Measurements from ENCODE around the gene NOS1AP. TPM values are rescaled to one million over a fixed set of nuclear protein-coding genes. Genes with fewer than 3 reads are reported as not detected.

The NOS1AP gene
- total and polyA plus RNA-seq, 9 of the 15 experiments (the other 6 are each of a cell fraction or from before 2014, with no cell fraction given): 0.07 to 1.5 (median 0.22) TPM

DNA sequence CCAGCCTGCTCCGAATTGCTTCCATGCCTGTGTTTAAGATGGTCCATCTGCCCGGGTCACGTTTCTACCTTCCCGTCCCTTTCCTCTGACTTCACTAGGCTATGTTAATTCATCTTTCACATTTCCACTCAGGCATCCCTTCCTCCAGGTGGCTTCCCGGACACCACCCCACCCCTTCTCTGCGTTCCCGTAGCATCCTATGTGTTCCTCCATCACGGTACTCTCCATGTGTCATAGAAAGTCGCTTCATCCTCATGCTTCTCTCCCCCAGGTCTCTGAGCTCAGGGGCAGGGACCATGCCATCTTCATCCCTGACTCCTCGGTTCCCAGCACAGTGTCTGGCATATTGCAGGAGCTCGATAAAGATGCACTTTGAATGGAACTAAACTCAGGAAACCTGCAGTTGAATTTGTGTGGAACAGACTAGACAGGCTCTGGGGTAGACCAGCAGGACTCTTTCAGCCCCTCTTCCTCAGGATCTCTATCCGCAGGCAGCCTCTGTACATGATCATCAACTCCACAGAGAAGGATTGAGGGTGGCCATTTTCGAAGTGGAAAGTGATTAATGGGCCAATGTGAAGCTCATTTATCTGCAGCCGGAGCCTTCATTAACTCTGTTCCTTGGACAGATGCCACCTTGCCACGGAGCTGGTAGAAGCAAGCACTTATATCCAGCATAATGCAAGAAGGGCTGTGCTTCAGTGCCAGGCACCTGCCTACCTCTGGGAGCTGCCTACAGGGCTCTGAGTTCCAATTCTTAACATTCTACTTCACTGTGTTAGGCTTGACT, 321.1 kb downstream of the NOS1AP start:
- Histone ChIP-seq H3K9me1 (ENCODE audit: control insufficient read depth, insufficient read depth, low read length) (peaks cover 7% of the 10 kb centered on the region), H3K9ac (ENCODE audit: insufficient read depth in 1 of 2, low read depth in 2 of 2, low read length in 2 of 2) (peak overlapping the region; percentile 56 to 75; a peak in 3 of 4 replicates), H3K4me3 (no peak overlapping the region), H3K36me3 (ENCODE audit: control insufficient read depth, insufficient read depth, low read length) (no peaks in the 10 kb centered on the region), H4K20me1 (replicated peaks; ENCODE audit: control insufficient read depth, insufficient read depth, low read length) (no peaks in the 10 kb centered on the region), H3K4me1 (replicated peaks in 1 of 2; ENCODE audit: control insufficient read depth in 2 of 2, insufficient read depth in 2 of 2, low read length in 2 of 2) (peaks cover 49 to 63% of the 10 kb centered on the region in 2 experiments), H3K27ac (ENCODE audit: extremely low read depth, low read depth, low read length) (peak overlapping the region; percentile 78), H3K27me3 (ENCODE audit: control insufficient read depth in 2 of 2, insufficient read depth in 2 of 2, low read length in 2 of 2) (no peaks in the 10 kb centered on the region), H3K79me2 (ENCODE audit: control insufficient read depth, insufficient read depth, low read length) (peaks cover 5% of the 10 kb centered on the region; the same call in 2 of the 3 replicates), H2AFZ (ENCODE audit: low read depth, low read length) (peak overlapping the region; percentile 92), H3K4me2 (ENCODE audit: insufficient read depth, low read length) (peak overlapping the region; percentile 45), H3K9me3 (replicated peaks; ENCODE audit: control insufficient read depth, insufficient read depth, low read depth, low read length) (no peaks in the 10 kb centered on the region)
- TF ChIP-seq PTTG1 (tag; IDR thresholded peaks at IDR 0.05; ENCODE audit: low read depth): no peak
- TF ChIP-seq TBL1XR1 (IDR thresholded peaks at IDR 0.05; ENCODE audit: low read length in 2 of 2): 0 out of 4 replicates have a peak, but pooled peaks of 1 of the 2 experiments have one; percentile 23
- TF ChIP-seq SMARCA5 (IDR thresholded peaks at IDR 0.05): peak; percentile 40; the same call in 1 of the 2 replicates
- TF ChIP-seq ZNF212 (CRISPR knock-in tag; IDR thresholded peaks at IDR 0.05): no peak
- TF ChIP-seq, protein P1, sequence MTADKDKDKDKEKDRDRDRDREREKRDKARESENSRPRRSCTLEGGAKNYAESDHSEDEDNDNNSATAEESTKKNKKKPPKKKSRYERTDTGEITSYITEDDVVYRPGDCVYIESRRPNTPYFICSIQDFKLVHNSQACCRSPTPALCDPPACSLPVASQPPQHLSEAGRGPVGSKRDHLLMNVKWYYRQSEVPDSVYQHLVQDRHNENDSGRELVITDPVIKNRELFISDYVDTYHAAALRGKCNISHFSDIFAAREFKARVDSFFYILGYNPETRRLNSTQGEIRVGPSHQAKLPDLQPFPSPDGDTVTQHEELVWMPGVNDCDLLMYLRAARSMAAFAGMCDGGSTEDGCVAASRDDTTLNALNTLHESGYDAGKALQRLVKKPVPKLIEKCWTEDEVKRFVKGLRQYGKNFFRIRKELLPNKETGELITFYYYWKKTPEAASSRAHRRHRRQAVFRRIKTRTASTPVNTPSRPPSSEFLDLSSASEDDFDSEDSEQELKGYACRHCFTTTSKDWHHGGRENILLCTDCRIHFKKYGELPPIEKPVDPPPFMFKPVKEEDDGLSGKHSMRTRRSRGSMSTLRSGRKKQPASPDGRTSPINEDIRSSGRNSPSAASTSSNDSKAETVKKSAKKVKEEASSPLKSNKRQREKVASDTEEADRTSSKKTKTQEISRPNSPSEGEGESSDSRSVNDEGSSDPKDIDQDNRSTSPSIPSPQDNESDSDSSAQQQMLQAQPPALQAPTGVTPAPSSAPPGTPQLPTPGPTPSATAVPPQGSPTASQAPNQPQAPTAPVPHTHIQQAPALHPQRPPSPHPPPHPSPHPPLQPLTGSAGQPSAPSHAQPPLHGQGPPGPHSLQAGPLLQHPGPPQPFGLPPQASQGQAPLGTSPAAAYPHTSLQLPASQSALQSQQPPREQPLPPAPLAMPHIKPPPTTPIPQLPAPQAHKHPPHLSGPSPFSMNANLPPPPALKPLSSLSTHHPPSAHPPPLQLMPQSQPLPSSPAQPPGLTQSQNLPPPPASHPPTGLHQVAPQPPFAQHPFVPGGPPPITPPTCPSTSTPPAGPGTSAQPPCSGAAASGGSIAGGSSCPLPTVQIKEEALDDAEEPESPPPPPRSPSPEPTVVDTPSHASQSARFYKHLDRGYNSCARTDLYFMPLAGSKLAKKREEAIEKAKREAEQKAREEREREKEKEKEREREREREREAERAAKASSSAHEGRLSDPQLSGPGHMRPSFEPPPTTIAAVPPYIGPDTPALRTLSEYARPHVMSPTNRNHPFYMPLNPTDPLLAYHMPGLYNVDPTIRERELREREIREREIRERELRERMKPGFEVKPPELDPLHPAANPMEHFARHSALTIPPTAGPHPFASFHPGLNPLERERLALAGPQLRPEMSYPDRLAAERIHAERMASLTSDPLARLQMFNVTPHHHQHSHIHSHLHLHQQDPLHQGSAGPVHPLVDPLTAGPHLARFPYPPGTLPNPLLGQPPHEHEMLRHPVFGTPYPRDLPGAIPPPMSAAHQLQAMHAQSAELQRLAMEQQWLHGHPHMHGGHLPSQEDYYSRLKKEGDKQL (CRISPR knock-in tag; IDR thresholded peaks at IDR 0.05; ENCODE audit: borderline replicate concordance): no peak
- 0 out of 4 replicates have a peak, but pooled peaks have one; percentile 8 to 44 for TF ChIP-seq KDM1A (IDR thresholded peaks at IDR 0.05)
- no peak for TF ChIP-seq NR3C1 (CRISPR knock-in tag; IDR thresholded peaks at IDR 0.05)
- 0 out of 2 replicates have a peak, but pooled peaks have one; percentile 12 for TF ChIP-seq EHMT2 (IDR thresholded peaks at IDR 0.05)
- 0 out of 2 replicates have a peak, but pooled peaks have one; percentile 3 for TF ChIP-seq ZNF583 (CRISPR knock-in tag; IDR thresholded peaks at IDR 0.05)
- TF ChIP-seq NR4A1 (CRISPR knock-in tag; IDR thresholded peaks at IDR 0.05): no peak
- 0 out of 2 replicates have a peak, but pooled peaks have one; percentile 1 for TF ChIP-seq NR4A1 (tag; IDR thresholded peaks at IDR 0.05)
- intact Hi-C loops (cut with micrococcal nuclease) (loop anchor here (5.0 kb wide), 1 partner anchor 113 kb away; no protein-coding TSS in a partner anchor), in situ Hi-C loops (cut with MboI) (no loop called here)
- WGBS (ENCODE audit: insufficient coverage, low coverage, missing lambda C conversion rate): 52% methylated on average over 15 of the region's 15 CpGs
- POLR2A ChIA-PET: interaction anchor here (1.8 to 2.8 kb wide), 3 partner anchors 8 to 16 kb away, joined by 6 to 17 read pairs (median 10); no protein-coding TSS in a partner anchor
- no peak for ATAC-seq
- CTCF ChIA-PET (ENCODE audit: low intra/inter-chr PET ratio): interaction anchor here (1.7 to 3.6 kb wide), 2 partner anchors 33 to 114 kb away, joined by 4 to 19 read pairs; no protein-coding TSS in a partner anchor
- no TSS peak for BruUV-seq (replicated peaks)
- no peak for FAIRE-seq
- DNase-seq (ENCODE audit: extremely low read depth in 1 of 4, low spot score in 3 of 4): peak in 1 of 4 experiments; percentile 23
